Activated CD8-positive, alpha-beta T cell treated with anti-CD3 and anti-CD28 coated beads for 36 hours (primary cell): ENCODE results near the gene SPINK1. TPM values are rescaled to one million over a fixed set of nuclear protein-coding genes. Genes with fewer than 3 reads are reported as not detected.

Experiments used
- ATAC-seq: fragments of 200-7000 bp; cut with Tn5 transposase; one replicate; pipeline ENCODE4 v1.10.0; 2021; ENCODE audit warnings: mild to moderate bottlenecking, moderate library complexity
- CTCF ChIA-PET: fragments of 350-600 bp; sonication (Branson Sonifier 250); formaldehyde crosslinking; loops from one replicate; lab custom pipeline; 2021; ENCODE audit warnings: antibody characterized with exemption; lab: Charles Lee
- POLR2A ChIA-PET: fragments of 350-600 bp; sonication (Branson Sonifier 250); formaldehyde crosslinking; loops from one replicate; lab custom pipeline; 2021; ENCODE audit warnings: antibody characterized with exemption; lab: Charles Lee
- DNase-seq: peaks from one replicate; pipeline ENCODE4 v3.0.0-alpha.2; 2020
- H3K27ac Mint-ChIP-seq: one replicate; pipeline ENCODE4 v1.8.0; 2021; ENCODE audit warnings: mild to moderate bottlenecking, mixed read lengths
- H3K27me3 Mint-ChIP-seq: one replicate; pipeline ENCODE4 v1.8.0; 2021; ENCODE audit warnings: mixed read lengths
- H3K36me3 Mint-ChIP-seq: one replicate; pipeline ENCODE4 v1.8.0; 2021; ENCODE audit warnings: low read depth, mixed read lengths
- H3K4me1 Mint-ChIP-seq: one replicate; pipeline ENCODE4 v1.8.0; 2021; ENCODE audit warnings: low read depth, mixed read lengths
- H3K4me3 Mint-ChIP-seq: one replicate; pipeline ENCODE4 v1.8.0; 2021; ENCODE audit warnings: mild to moderate bottlenecking, moderate library complexity, mixed read lengths
- H3K9me3 Mint-ChIP-seq: one replicate; pipeline ENCODE4 v1.8.0; 2021; ENCODE audit warnings: mixed read lengths
- intact Hi-C: fragments of 100-400 bp; cut with micrococcal nuclease; formaldehyde crosslinking; loops from one replicate; pipeline ENCODE4 v1.10.0; 2022
- total RNA-seq, 2 experiments: library from RNA; stranded (reverse); gene quantifications; one replicate each; pipeline ENCODE4 v1.2.3, GENCODE V29; 2021
- TF ChIP-seq, protein P1 (sequence below): fragments of 200-600 bp; IDR thresholded peaks from one replicate; pipeline ENCODE4 v1.8.0; 2022; ENCODE audit warnings: antibody characterized with exemption, mild to moderate bottlenecking

Gene SPINK1
- total RNA-seq, 2 experiments from 2014 or later, result not detected

DNA sequence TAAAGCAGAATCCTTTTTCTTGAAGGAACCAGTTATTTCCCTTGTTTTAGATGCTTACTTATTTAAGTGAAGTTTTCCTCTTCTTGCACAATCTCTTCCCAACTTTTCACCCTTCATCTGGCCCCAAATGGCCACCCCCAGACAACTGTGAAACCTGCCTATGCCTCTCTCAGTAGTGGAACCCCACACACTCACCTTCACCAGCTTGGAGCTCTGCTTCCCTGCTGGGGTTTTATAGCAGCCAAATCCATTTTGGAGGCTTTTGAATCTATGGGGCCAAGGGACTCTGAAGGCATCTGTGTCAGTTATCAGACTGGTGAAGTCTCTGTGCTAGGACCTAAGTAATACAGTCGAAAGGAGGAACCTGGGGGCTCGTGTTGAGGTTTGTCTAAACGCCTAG is 22.9 kb upstream of the SPINK1 start:
- peaks cover 3% of the 10 kb centered on the region for H3K4me1 Mint-ChIP-seq
- H3K9me3 Mint-ChIP-seq, result no peaks in the 10 kb centered on the region
- intact Hi-C loops, result no loop called here
- peaks cover 11% of the 10 kb centered on the region for H3K27me3 Mint-ChIP-seq
- TF ChIP-seq, protein P1, sequence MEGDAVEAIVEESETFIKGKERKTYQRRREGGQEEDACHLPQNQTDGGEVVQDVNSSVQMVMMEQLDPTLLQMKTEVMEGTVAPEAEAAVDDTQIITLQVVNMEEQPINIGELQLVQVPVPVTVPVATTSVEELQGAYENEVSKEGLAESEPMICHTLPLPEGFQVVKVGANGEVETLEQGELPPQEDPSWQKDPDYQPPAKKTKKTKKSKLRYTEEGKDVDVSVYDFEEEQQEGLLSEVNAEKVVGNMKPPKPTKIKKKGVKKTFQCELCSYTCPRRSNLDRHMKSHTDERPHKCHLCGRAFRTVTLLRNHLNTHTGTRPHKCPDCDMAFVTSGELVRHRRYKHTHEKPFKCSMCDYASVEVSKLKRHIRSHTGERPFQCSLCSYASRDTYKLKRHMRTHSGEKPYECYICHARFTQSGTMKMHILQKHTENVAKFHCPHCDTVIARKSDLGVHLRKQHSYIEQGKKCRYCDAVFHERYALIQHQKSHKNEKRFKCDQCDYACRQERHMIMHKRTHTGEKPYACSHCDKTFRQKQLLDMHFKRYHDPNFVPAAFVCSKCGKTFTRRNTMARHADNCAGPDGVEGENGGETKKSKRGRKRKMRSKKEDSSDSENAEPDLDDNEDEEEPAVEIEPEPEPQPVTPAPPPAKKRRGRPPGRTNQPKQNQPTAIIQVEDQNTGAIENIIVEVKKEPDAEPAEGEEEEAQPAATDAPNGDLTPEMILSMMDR, result no peak
- H3K27ac Mint-ChIP-seq, result no peak overlapping the region
- ATAC-seq (no peak), DNase-seq (no peak)
- CTCF ChIA-PET, result interaction anchor here (1.0 to 1.1 kb wide), 3 partner anchors 31 to 877 kb away, joined by 3 to 4 read pairs (median 3); no protein-coding TSS in a partner anchor
- H3K4me3 Mint-ChIP-seq, result no peak overlapping the region
- H3K36me3 Mint-ChIP-seq, result no peaks in the 10 kb centered on the region
- POLR2A ChIA-PET, result no interaction called here

GRCh38 chr5:147853372-147853987 is 22.0 kb upstream of the SPINK1 start:
- Mint-ChIP-seq H3K4me3 (no peak overlapping the region), H3K9me3 (no peaks in the 10 kb centered on the region), H3K27ac (no peak overlapping the region), H3K27me3 (peaks cover 14% of the 10 kb centered on the region), H3K36me3 (no peaks in the 10 kb centered on the region), H3K4me1 (peaks cover 3% of the 10 kb centered on the region)
- ATAC-seq (no peak), DNase-seq (no peak)
- TF ChIP-seq, protein P1, result no peak
- ChIA-PET POLR2A (no interaction called here), CTCF (interaction anchor here (1.0 to 1.1 kb wide), 2 partner anchors 8 to 878 kb away, joined by 4 to 5 read pairs; no protein-coding TSS in a partner anchor)
- intact Hi-C loops, result no loop called here

DNA sequence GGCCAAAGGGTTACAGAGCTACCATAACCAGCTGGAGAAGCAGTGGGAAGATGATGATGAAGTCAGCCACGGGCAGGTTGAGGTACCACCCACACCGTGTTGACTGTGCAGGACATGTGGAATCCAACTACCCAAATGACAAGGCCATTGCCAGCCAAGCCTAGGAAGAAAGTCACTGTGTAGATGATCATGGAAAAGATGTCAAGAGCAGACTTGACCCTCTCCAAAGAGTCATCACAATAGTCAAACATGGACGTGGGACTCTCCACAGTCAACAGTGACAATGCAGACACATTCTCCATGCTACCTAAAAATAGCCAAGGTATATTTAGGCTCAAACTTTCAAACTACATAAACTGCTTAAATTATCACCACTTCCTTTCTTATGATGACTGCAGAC is 20.9 kb upstream of the SPINK1 start:
- Mint-ChIP-seq H3K27me3 (peaks cover 17% of the 10 kb centered on the region), H3K4me1 (no peaks in the 10 kb centered on the region), H3K36me3 (no peaks in the 10 kb centered on the region), H3K4me3 (no peak overlapping the region), H3K27ac (no peak overlapping the region), H3K9me3 (no peaks in the 10 kb centered on the region)
- POLR2A ChIA-PET, result no interaction called here
- ATAC-seq, result no peak
- DNase-seq, result no peak
- TF ChIP-seq, protein P1, result no peak
- CTCF ChIA-PET, result no interaction called here
- intact Hi-C loops, result no loop called here

DNA sequence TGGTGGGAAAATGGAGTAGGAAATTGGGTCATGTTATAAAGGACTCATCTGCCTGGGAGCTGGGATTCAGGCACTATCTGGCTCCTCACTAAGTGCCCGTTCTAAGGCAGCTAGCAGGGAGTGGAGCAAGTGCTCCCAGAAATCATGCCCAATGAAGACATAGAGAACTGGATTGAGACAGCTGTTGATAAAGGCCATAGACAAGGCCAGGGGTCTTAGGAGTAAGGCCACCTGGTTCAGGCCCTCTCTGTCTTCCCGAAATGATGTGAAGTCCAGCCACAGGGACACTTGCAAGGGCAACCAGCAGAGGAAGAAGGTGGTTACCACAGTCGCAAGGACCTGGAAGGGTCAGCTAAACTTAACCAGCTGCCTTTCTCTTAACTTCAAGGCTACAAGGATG is 20.1 kb upstream of the SPINK1 start:
- H3K27ac Mint-ChIP-seq, result no peak overlapping the region
- ChIA-PET CTCF (interaction anchor here (0.9 to 1.8 kb wide), 3 partner anchors 29 to 879 kb away, joined by 3 to 4 read pairs (median 3); no protein-coding TSS in a partner anchor), POLR2A (no interaction called here)
- DNase-seq, result no peak
- H3K36me3 Mint-ChIP-seq, result no peaks in the 10 kb centered on the region
- H3K27me3 Mint-ChIP-seq, result peaks cover 17% of the 10 kb centered on the region
- H3K4me1 Mint-ChIP-seq, result no peaks in the 10 kb centered on the region
- H3K9me3 Mint-ChIP-seq, result no peaks in the 10 kb centered on the region
- no peak for ATAC-seq
- H3K4me3 Mint-ChIP-seq, result no peak overlapping the region
- TF ChIP-seq, protein P1, result no peak
- intact Hi-C loops, result no loop called here

GRCh38 chr5:147849226-147849625 is 17.8 kb upstream of the SPINK1 start:
- DNase-seq (no peak), ATAC-seq (no peak)
- Mint-ChIP-seq H3K4me1 (no peaks in the 10 kb centered on the region), H3K27ac (no peak overlapping the region), H3K4me3 (no peak overlapping the region), H3K36me3 (no peaks in the 10 kb centered on the region), H3K27me3 (peaks cover 20% of the 10 kb centered on the region), H3K9me3 (no peaks in the 10 kb centered on the region)
- ChIA-PET CTCF (no interaction called here), POLR2A (no interaction called here)
- TF ChIP-seq, protein P1, result no peak
- intact Hi-C loops, result no loop called here
